GM23338 (cell line): ENCODE measurements around the gene DUSP9. TPM values are rescaled to one million over a fixed set of nuclear protein-coding genes. Genes with fewer than 3 reads are reported as not detected.

Experiments
- ATAC-seq: fragments of 200-7000 bp; cut with Tn5 transposase; 3 replicates; pipeline ENCODE4 v1.9.1; 2020
- DNase-seq: peaks from one replicate; pipeline ENCODE4 v3.0.0-alpha.2; 2015; ENCODE audit warnings: low spot score
- H2AFZ ChIP-seq: fragments of 200-600 bp; sonication (generic); 2 replicates; pipeline ENCODE4 v1.8.0; 2016; ENCODE audit warnings: antibody characterized with exemption, mild to moderate bottlenecking, moderate library complexity
- H3F3A ChIP-seq: fragments of 200-600 bp; sonication (generic); replicated peaks from 2 replicates; pipeline ENCODE4 v1.8.0; 2017; ENCODE audit warnings: antibody characterized with exemption, mixed run types, low read depth
- H3K27ac ChIP-seq: fragments of 200-600 bp; sonication (generic); 2 replicates; pipeline ENCODE4 v1.6.1; 2016; ENCODE audit warnings: low read depth
- H3K27me3 ChIP-seq: fragments of 200-600 bp; sonication (generic); 2 replicates; pipeline ENCODE4 v1.8.0; 2016; ENCODE audit warnings: mild to moderate bottlenecking, mixed run types, moderate library complexity; ENCODE audit not compliant: insufficient read depth
- H3K36me3 ChIP-seq: fragments of 200-600 bp; sonication (generic); 2 replicates; pipeline ENCODE4 v1.8.0; 2016; ENCODE audit warnings: mild to moderate bottlenecking; ENCODE audit not compliant: insufficient read depth
- H3K4me1 ChIP-seq: fragments of 200-600 bp; sonication (generic); 2 replicates; pipeline ENCODE4 v1.8.0; 2016; ENCODE audit warnings: mild to moderate bottlenecking, moderate library complexity; ENCODE audit not compliant: insufficient read depth
- H3K4me2 ChIP-seq: fragments of 200-600 bp; sonication (generic); 2 replicates; pipeline ENCODE4 v1.7.1; 2017; ENCODE audit warnings: mixed run types
- H3K4me3 ChIP-seq: fragments of 200-600 bp; sonication (generic); 2 replicates; pipeline ENCODE4 v1.6.1; 2016; ENCODE audit warnings: mixed run types
- H3K79me2 ChIP-seq: fragments of 200-600 bp; sonication (generic); replicated peaks from 2 replicates; pipeline ENCODE4 v1.8.0; 2017; ENCODE audit warnings: mild to moderate bottlenecking; ENCODE audit not compliant: insufficient read depth
- H3K9me2 ChIP-seq: fragments of 200-600 bp; sonication (generic); 2 replicates; pipeline ENCODE4 v1.8.0; 2017; ENCODE audit not compliant: insufficient read depth
- H4K20me1 ChIP-seq: fragments of 200-600 bp; sonication (generic); replicated peaks from 2 replicates; pipeline ENCODE4 v1.8.0; 2017; ENCODE audit warnings: mild to moderate bottlenecking; ENCODE audit not compliant: insufficient read depth
- H3K27ac Mint-ChIP-seq: 2 replicates; pipeline ENCODE4 v1.8.0; 2020; ENCODE audit warnings: inconsistent platforms, mild to moderate bottlenecking, moderate library complexity, mixed read lengths
- H3K27me3 Mint-ChIP-seq: 3 replicates; pipeline ENCODE4 v1.8.0; 2022; ENCODE audit warnings: low read depth, mild to moderate bottlenecking, moderate library complexity, mixed read lengths, inconsistent platforms; ENCODE audit not compliant: insufficient read depth, poor library complexity
- H3K36me3 Mint-ChIP-seq: 3 replicates; pipeline ENCODE4 v1.8.0; 2021; ENCODE audit warnings: low read depth, mild to moderate bottlenecking, inconsistent platforms, moderate library complexity, mixed read lengths
- H3K4me1 Mint-ChIP-seq: 3 replicates; pipeline ENCODE4 v1.8.0; 2020; ENCODE audit warnings: mild to moderate bottlenecking, inconsistent platforms, mixed read lengths
- H3K4me3 Mint-ChIP-seq: 3 replicates; pipeline ENCODE4 v1.8.0; 2021; ENCODE audit warnings: moderate library complexity, mild to moderate bottlenecking, inconsistent platforms, mixed read lengths
- H3K9me3 Mint-ChIP-seq: 3 replicates; pipeline ENCODE4 v1.8.0; 2020; ENCODE audit warnings: moderate library complexity, mild to moderate bottlenecking, inconsistent platforms, mixed read lengths
- CREB1 ChIP-seq: fragments of 250-450 bp; sonication (Bioruptor Pico); IDR thresholded peaks from 2 replicates; pipeline ENCODE4 v1.5.0; 2020; ENCODE audit warnings: low read depth, mild to moderate bottlenecking, moderate library complexity
- CTCF ChIP-seq, 2 experiments: fragments of 200-600 bp in 1 of 2; sonication (generic) in 1 of 2; conservative IDR thresholded peaks; 2 replicates each; pipeline versions ENCODE4 v1.5.1 to v1.6.1; 2016 to 2017; ENCODE audit warnings: antibody characterized with exemption in 2 of 2, low read depth in 2 of 2, mild to moderate bottlenecking in 2 of 2, moderate library complexity in 1 of 2
- ETS1 ChIP-seq: IDR thresholded peaks from 2 replicates; pipeline ENCODE4 v1.6.1; 2016; ENCODE audit warnings: antibody characterized with exemption
- EZH2 ChIP-seq: fragments of 200-600 bp; sonication (generic); IDR thresholded peaks from one replicate; pipeline ENCODE4 v1.8.0; 2017; ENCODE audit warnings: antibody characterized with exemption, mild to moderate bottlenecking, low read depth; ENCODE audit not compliant: unreplicated experiment
- EZH2phosphoT487 ChIP-seq: fragments of 200-600 bp; sonication (generic); IDR thresholded peaks from one replicate; pipeline ENCODE4 v1.8.1; 2018; ENCODE audit warnings: antibody characterized with exemption; ENCODE audit not compliant: unreplicated experiment
- JUNB ChIP-seq: IDR thresholded peaks from one replicate; pipeline ENCODE4 v1.6.1; 2016; ENCODE audit warnings: antibody characterized with exemption; ENCODE audit not compliant: unreplicated experiment
- NANOG ChIP-seq: IDR thresholded peaks from 2 replicates; pipeline ENCODE4 v1.6.1; 2016; ENCODE audit warnings: antibody characterized with exemption, borderline replicate concordance
- POLR2AphosphoS5 ChIP-seq: IDR thresholded peaks from 2 replicates; pipeline ENCODE4 v1.6.1; 2016; ENCODE audit warnings: antibody characterized with exemption, low read depth
- REST ChIP-seq: IDR thresholded peaks from one replicate; pipeline ENCODE4 v1.6.1; 2018; ENCODE audit warnings: antibody characterized with exemption; ENCODE audit not compliant: unreplicated experiment
- STAT1 ChIP-seq: IDR thresholded peaks from one replicate; pipeline ENCODE4 v1.6.1; 2016; ENCODE audit warnings: antibody characterized with exemption; ENCODE audit not compliant: unreplicated experiment
- ZNF114 ChIP-seq: fragments of 250-450 bp; sonication (Bioruptor Pico); IDR thresholded peaks from 2 replicates; pipeline ENCODE4 v1.5.0; 2020; ENCODE audit warnings: mild to moderate bottlenecking, moderate library complexity
- ZNF331 ChIP-seq: fragments of 250-450 bp; sonication (Bioruptor Pico); IDR thresholded peaks from 2 replicates; pipeline ENCODE4 v1.5.0; 2020; ENCODE audit warnings: low read depth, mild to moderate bottlenecking, moderate library complexity
- ZNF462 ChIP-seq: fragments of 250-450 bp; sonication (Bioruptor Pico); IDR thresholded peaks from 2 replicates; pipeline ENCODE4 v1.5.0; 2020; ENCODE audit warnings: mild to moderate bottlenecking, moderate library complexity
- polyA plus RNA-seq: library from polyadenylated mRNA; unstranded; fragments of >200 nt; fragmentation: Nextera tagmentation; extraction: Ambion mirVana; gene quantifications from 2 replicates; pipeline ENCODE4 v1.2.1, GENCODE V29; 2016
- total RNA-seq: library from RNA; depleted of rRNA; stranded (reverse); fragments of >200 nt; shearing (Covaris generic); gene quantifications from 2 replicates; pipeline ENCODE4 v1.2.3, GENCODE V29; 2014

The DUSP9 gene
- total and polyA plus RNA-seq, 2 experiments from 2014 or later: 0.71 to 3.9 TPM

- DNase-seq (no peak), ATAC-seq (no peak)
- peaks cover 3% of the 10 kb centered on the region; the same call in 2 of the 3 replicates for H3K4me1 Mint-ChIP-seq
- no peaks in the 10 kb centered on the region for H3K9me2 ChIP-seq
- no peak for TF ChIP-seq CREB1 (CRISPR knock-in tag)
- no peak for TF ChIP-seq ZNF462 (CRISPR knock-in tag)
- no peak for TF ChIP-seq STAT1
- no peak for TF ChIP-seq JUNB
- TF ChIP-seq POLR2AphosphoS5: no peak
- no peak for TF ChIP-seq EZH2
- no peak for TF ChIP-seq NANOG
- TF ChIP-seq ZNF331: no peak
- TF ChIP-seq REST: no peak
- no peak for TF ChIP-seq EZH2phosphoT487
- no peak for TF ChIP-seq ETS1
- no peak for TF ChIP-seq CTCF (conservative IDR thresholded peaks at IDR 0.05; ENCODE audit: low read depth in 2 of 2)
- TF ChIP-seq ZNF114 (CRISPR knock-in tag): no peak
- H3K4me3 ChIP-seq: no peak overlapping the region
- peaks cover 44% of the 10 kb centered on the region for H3K27me3 ChIP-seq
- no peaks in the 10 kb centered on the region for H3K36me3 Mint-ChIP-seq
- H3K4me2 ChIP-seq: no peak overlapping the region
- peaks cover 3% of the 10 kb centered on the region; the same call in 2 of the 3 replicates for H3K9me3 Mint-ChIP-seq
- H4K20me1 ChIP-seq: no peaks in the 10 kb centered on the region
- no peaks in the 10 kb centered on the region for H3F3A ChIP-seq
- no peak overlapping the region for H3K27ac ChIP-seq
- no peak overlapping the region for H2AFZ ChIP-seq
- H3K4me1 ChIP-seq: no peaks in the 10 kb centered on the region
- H3K4me3 Mint-ChIP-seq: no peak overlapping the region
- no peaks in the 10 kb centered on the region for H3K79me2 ChIP-seq
- H3K36me3 ChIP-seq: no peaks in the 10 kb centered on the region
- H3K27me3 Mint-ChIP-seq: peaks cover 39% of the 10 kb centered on the region
- no peak overlapping the region for H3K27ac Mint-ChIP-seq
Measured at GRCh38 chrX:153649915-153650782, 3.1 kb downstream of the DUSP9 start.
